ENCODE data around the gene SOX2.

Gene SOX2

GRCh38 chr3:181691901-181692300, 19.8 kb upstream of the SOX2 start:
- TF ChIP-seq EP300 (IDR thresholded peaks at IDR 0.05; ENCODE audit: borderline replicate concordance) (no peak), TEAD4 (IDR thresholded peaks at IDR 0.05) (no peak), CEBPB (IDR thresholded peaks at IDR 0.05) (no peak), CREB1 (IDR thresholded peaks at IDR 0.05; ENCODE audit: low read depth) (no peak), EGR1 (IDR thresholded peaks at IDR 0.05) (no peak), NFIC (IDR thresholded peaks at IDR 0.05) (no peak), ZBTB7A (IDR thresholded peaks at IDR 0.05; ENCODE audit: low read depth) (no peak), FOXM1 (IDR thresholded peaks at IDR 0.05; ENCODE audit: borderline replicate concordance, low read depth) (no peak), TAF1 (IDR thresholded peaks at IDR 0.05; ENCODE audit: low read depth) (no peak), YY1 (IDR thresholded peaks at IDR 0.05; ENCODE audit: low read depth) (no peak)

GRCh38 chr3:181692311-181693145, 19.2 kb upstream of the SOX2 start:
- TF ChIP-seq TAF1 (IDR thresholded peaks at IDR 0.05; ENCODE audit: low read depth), result no peak
- TF ChIP-seq, protein P1, sequence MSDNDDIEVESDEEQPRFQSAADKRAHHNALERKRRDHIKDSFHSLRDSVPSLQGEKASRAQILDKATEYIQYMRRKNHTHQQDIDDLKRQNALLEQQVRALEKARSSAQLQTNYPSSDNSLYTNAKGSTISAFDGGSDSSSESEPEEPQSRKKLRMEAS (IDR thresholded peaks at IDR 0.05), result no peak
- TF ChIP-seq RAD21 (IDR thresholded peaks at IDR 0.05; ENCODE audit: low read depth), result no peak
- no peak for TF ChIP-seq TCF12 (IDR thresholded peaks at IDR 0.05; ENCODE audit: low read depth)
- TF ChIP-seq, protein P2, sequence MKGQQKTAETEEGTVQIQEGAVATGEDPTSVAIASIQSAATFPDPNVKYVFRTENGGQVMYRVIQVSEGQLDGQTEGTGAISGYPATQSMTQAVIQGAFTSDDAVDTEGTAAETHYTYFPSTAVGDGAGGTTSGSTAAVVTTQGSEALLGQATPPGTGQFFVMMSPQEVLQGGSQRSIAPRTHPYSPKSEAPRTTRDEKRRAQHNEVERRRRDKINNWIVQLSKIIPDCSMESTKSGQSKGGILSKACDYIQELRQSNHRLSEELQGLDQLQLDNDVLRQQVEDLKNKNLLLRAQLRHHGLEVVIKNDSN (IDR thresholded peaks at IDR 0.05), result no peak
- no peak for TF ChIP-seq CREB1 (IDR thresholded peaks at IDR 0.05; ENCODE audit: low read depth)
- no peak for TF ChIP-seq FOXM1 (IDR thresholded peaks at IDR 0.05; ENCODE audit: borderline replicate concordance, low read depth)
- no peak for TF ChIP-seq ZBTB7A (IDR thresholded peaks at IDR 0.05; ENCODE audit: low read depth)
- TF ChIP-seq CEBPB (IDR thresholded peaks at IDR 0.05), result no peak
- TF ChIP-seq TEAD4 (IDR thresholded peaks at IDR 0.05), result no peak
- no peak for TF ChIP-seq EP300 (IDR thresholded peaks at IDR 0.05; ENCODE audit: borderline replicate concordance)
- no peak for TF ChIP-seq NFIC (IDR thresholded peaks at IDR 0.05)
- no peak for TF ChIP-seq EGR1 (IDR thresholded peaks at IDR 0.05)
- no peak for TF ChIP-seq YY1 (IDR thresholded peaks at IDR 0.05; ENCODE audit: low read depth)
- TF ChIP-seq, protein P3, sequence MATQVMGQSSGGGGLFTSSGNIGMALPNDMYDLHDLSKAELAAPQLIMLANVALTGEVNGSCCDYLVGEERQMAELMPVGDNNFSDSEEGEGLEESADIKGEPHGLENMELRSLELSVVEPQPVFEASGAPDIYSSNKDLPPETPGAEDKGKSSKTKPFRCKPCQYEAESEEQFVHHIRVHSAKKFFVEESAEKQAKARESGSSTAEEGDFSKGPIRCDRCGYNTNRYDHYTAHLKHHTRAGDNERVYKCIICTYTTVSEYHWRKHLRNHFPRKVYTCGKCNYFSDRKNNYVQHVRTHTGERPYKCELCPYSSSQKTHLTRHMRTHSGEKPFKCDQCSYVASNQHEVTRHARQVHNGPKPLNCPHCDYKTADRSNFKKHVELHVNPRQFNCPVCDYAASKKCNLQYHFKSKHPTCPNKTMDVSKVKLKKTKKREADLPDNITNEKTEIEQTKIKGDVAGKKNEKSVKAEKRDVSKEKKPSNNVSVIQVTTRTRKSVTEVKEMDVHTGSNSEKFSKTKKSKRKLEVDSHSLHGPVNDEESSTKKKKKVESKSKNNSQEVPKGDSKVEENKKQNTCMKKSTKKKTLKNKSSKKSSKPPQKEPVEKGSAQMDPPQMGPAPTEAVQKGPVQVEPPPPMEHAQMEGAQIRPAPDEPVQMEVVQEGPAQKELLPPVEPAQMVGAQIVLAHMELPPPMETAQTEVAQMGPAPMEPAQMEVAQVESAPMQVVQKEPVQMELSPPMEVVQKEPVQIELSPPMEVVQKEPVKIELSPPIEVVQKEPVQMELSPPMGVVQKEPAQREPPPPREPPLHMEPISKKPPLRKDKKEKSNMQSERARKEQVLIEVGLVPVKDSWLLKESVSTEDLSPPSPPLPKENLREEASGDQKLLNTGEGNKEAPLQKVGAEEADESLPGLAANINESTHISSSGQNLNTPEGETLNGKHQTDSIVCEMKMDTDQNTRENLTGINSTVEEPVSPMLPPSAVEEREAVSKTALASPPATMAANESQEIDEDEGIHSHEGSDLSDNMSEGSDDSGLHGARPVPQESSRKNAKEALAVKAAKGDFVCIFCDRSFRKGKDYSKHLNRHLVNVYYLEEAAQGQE (IDR thresholded peaks at IDR 0.05; ENCODE audit: low read depth), result no peak

DNA sequence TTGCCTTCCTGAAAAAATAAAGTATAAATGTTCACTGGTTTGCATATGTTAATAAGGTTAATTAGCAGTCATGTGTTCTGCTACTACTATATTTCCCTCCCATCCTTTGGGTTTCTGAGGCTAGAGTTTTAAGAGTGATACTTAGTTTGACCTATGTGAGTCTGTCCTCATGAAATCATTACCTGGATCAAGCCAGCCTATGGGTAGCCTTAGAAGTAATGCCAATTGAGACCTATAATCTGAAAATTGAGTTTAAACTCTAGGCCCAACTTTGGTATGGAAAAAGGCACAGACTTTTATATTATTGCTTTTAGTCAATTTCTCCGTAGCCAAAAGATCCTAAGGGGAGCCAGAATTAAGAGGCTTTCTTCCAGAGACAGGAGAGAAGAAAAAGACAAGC, 18.4 kb upstream of the SOX2 start:
- TF ChIP-seq TAF1 (IDR thresholded peaks at IDR 0.05; ENCODE audit: low read depth) (no peak), NFIC (IDR thresholded peaks at IDR 0.05) (no peak), ZBTB7A (IDR thresholded peaks at IDR 0.05; ENCODE audit: low read depth) (no peak), TCF12 (IDR thresholded peaks at IDR 0.05; ENCODE audit: low read depth) (no peak), TEAD4 (IDR thresholded peaks at IDR 0.05) (no peak), FOXM1 (IDR thresholded peaks at IDR 0.05; ENCODE audit: borderline replicate concordance, low read depth) (no peak), CEBPB (IDR thresholded peaks at IDR 0.05) (no peak), CREB1 (IDR thresholded peaks at IDR 0.05; ENCODE audit: low read depth) (no peak), EP300 (IDR thresholded peaks at IDR 0.05; ENCODE audit: borderline replicate concordance) (no peak), RAD21 (IDR thresholded peaks at IDR 0.05; ENCODE audit: low read depth) (no peak), YY1 (IDR thresholded peaks at IDR 0.05; ENCODE audit: low read depth) (no peak), EGR1 (IDR thresholded peaks at IDR 0.05) (no peak)
- TF ChIP-seq, protein P2 (IDR thresholded peaks at IDR 0.05), result no peak
- TF ChIP-seq, protein P1 (IDR thresholded peaks at IDR 0.05), result no peak
- TF ChIP-seq, protein P3 (IDR thresholded peaks at IDR 0.05; ENCODE audit: low read depth), result no peak

- TF ChIP-seq CREB1 (IDR thresholded peaks at IDR 0.05; ENCODE audit: low read depth) (no peak), NFIC (IDR thresholded peaks at IDR 0.05) (no peak), RAD21 (IDR thresholded peaks at IDR 0.05; ENCODE audit: low read depth) (no peak), CEBPB (IDR thresholded peaks at IDR 0.05) (no peak), EP300 (IDR thresholded peaks at IDR 0.05; ENCODE audit: borderline replicate concordance) (no peak), TAF1 (IDR thresholded peaks at IDR 0.05; ENCODE audit: low read depth) (no peak), FOXM1 (IDR thresholded peaks at IDR 0.05; ENCODE audit: borderline replicate concordance, low read depth) (no peak)
Measured at GRCh38 chr3:181694805-181695660, 16.7 kb upstream of the SOX2 start.

All from Ishikawa (cell line).